HCT116 (cell line): Measurements from ENCODE around the gene GSG1L.

Experiments used
- CEBPB ChIP-seq: IDR thresholded peaks from 2 replicates; pipeline ENCODE4 v1.6.1; 2012; ENCODE audit warnings: low read depth
- POLR2AphosphoS5 ChIP-seq: IDR thresholded peaks from 2 replicates; pipeline ENCODE4 v1.6.1; 2011; ENCODE audit warnings: mild to moderate bottlenecking, low read depth, low read length, moderate library complexity
- SIN3A ChIP-seq: IDR thresholded peaks from 2 replicates; pipeline ENCODE4 v1.6.1; 2012; ENCODE audit warnings: low read depth
- TF ChIP-seq, protein P1 (sequence below), 3 experiments: fragments of 200-600 bp in 1 of 3; sonication (generic) in 1 of 3; IDR thresholded peaks in 2 of 3; conservative IDR thresholded peaks in 1 of 3; 2 replicates each; pipeline ENCODE4 v1.5.1; 2012 to 2017; ENCODE audit warnings: low read depth in 2 of 3, low read length in 2 of 3, antibody characterized with exemption in 1 of 3, borderline replicate concordance in 1 of 3, control low read depth in 1 of 3, mild to moderate bottlenecking in 1 of 3, mixed read lengths in 1 of 3, mixed run types in 1 of 3, moderate library complexity in 1 of 3; ENCODE audit not compliant: insufficient read depth in 1 of 3

DNA sequence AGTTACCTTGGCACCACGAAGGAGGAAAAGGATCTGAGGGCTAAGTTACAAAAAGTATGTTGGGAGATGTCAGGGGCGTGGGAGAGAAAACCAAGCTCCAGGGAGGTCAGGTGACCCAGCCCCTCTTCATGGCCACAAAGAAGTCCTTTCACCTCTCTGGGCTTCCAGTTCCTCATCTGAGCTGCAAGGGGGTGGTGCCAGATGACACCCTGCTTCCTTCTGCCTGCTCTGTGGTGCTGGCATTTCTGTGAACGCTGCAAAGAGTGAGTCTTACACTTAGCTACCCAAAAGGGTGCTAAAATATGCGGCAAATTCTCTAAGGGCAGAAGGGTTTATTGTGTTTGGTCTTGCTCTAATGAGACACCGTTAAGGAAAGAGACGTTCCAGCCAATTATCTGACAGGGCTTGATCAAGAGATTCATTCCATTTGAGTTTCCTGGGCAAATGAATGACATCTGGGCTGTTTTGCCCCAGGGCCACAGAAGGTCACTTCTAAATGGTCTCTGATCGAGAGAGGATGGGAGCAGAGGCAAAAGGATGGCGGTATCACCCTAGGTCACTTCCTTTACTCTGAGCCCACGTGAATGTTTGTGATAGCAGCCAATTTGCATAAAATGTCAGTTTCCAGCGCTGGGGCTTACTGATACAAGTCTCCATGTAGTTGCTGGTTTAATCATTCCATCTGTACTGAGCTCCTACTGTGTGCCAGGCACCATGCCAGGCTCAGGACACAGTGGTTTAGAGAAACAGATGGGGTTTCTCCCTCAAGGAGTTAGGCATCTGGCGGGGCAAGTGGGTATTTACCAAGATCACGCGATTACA, 303.3 kb downstream of the GSG1L start:
- no peak for TF ChIP-seq SIN3A
- TF ChIP-seq CEBPB: no peak
- TF ChIP-seq, protein P1, sequence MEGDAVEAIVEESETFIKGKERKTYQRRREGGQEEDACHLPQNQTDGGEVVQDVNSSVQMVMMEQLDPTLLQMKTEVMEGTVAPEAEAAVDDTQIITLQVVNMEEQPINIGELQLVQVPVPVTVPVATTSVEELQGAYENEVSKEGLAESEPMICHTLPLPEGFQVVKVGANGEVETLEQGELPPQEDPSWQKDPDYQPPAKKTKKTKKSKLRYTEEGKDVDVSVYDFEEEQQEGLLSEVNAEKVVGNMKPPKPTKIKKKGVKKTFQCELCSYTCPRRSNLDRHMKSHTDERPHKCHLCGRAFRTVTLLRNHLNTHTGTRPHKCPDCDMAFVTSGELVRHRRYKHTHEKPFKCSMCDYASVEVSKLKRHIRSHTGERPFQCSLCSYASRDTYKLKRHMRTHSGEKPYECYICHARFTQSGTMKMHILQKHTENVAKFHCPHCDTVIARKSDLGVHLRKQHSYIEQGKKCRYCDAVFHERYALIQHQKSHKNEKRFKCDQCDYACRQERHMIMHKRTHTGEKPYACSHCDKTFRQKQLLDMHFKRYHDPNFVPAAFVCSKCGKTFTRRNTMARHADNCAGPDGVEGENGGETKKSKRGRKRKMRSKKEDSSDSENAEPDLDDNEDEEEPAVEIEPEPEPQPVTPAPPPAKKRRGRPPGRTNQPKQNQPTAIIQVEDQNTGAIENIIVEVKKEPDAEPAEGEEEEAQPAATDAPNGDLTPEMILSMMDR (IDR thresholded peaks at IDR 0.05 in 2 of 3, conservative IDR thresholded peaks at IDR 0.05 in 1 of 3; ENCODE audit: borderline replicate concordance in 1 of 3, insufficient read depth in 1 of 3, low read depth in 2 of 3, low read length in 2 of 3): no peak
- TF ChIP-seq POLR2AphosphoS5: no peak
